Amygdala (tissue), 56 donors: ENCODE measurements around the gene SPTB.
"Not testable (repeated sequence)": the region's sequence is repeated elsewhere in the genome, so short reads cannot be mapped to it uniquely, and the experiment has no call there.

Experiments used
- DNase-seq, 56 donors: peaks; one replicate each; lab custom pipeline; 2025; lab: John Stamatoyannopoulos, UW

Gene SPTB

DNA sequence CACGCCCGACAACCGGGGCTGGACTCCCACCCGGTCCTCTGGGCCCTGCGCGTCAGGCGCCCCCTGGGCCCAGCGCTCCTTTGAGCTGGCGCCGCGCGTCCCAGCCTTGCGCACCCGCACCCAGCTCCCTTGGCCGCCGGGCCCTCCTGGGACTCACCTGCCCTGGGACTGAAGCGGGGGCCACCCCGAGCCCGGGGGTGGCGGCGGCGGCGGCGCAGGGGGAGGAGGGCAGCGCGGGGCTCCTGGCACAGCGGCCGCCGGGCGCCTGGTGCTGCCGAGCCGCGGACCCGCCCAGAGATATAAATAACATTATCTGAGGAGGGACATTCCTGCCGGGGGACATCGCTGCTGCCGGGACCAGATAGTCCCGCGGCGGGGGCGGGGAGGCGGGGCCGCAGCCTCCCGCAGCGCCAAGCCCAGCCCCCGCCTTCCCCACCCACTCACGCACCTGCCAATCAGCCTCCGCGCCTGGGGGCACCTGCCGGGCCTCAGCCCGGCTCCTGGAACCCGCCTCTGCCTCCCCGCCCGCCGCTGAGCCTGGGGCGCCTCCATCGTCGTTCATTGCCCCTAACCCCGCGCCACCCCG is at the start of gene SPTB:
SPTB (minus strand) TSS at position 273 of the 586 bp plus-strand sequence. CDS start 56,813 bp downstream, outside the sequence.
- peak in 27 of 56 donors; percentile 3 to 64 (median 32) for DNase-seq

DNA sequence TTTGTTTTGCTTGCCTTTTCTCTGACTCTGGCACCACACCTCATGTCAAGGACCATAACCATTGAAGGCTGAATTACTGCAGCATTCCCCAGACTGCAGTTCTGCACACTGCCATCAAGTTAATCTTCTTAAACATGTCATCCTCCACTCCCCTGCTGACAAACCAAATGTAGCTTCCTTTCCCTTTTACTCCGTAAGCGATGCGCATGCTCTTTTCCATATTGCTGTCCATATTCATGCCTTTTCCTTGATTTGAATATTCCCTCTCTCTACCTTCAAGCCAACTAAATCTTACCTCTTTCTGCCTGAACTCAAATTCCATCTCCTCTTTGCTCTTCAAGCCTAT is 49.3 kb upstream of the SPTB start:
- no peak for DNase-seq

GRCh38 chr14:64928239-64929013 is 48.7 kb upstream of the SPTB start:
- no peak for DNase-seq

- no peak for DNase-seq
Measured at GRCh38 chr14:64927031-64927430, 47.3 kb upstream of the SPTB start.

DNA sequence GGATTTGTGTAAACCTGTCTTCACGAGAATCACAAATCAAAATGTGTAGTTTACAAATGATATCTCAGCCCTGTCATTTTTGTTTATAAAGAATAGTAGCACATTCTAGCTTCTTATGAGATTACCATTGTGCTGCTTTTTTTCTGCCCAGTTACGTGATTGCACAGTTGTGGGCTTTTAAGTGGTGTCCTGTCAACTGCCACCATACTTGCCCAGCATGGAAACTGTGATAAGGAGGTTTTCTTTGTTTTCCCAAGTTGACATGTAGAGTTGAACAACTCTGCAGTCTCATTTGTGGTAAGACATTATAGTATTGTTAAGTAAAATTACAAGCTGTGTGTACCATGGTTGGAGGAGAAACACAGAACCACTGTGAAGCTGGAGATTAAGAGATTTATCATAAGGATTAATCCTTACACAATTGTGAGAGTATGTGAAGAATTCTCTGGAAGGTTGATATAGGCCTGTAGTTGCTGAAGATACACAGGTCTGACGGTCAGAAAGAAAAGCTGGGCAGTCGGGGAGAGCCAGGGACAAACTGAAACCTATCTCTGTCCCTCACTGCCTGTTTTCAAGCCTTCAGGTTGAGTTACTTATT is 46.8 kb upstream of the SPTB start:
- DNase-seq: no peak

DNA sequence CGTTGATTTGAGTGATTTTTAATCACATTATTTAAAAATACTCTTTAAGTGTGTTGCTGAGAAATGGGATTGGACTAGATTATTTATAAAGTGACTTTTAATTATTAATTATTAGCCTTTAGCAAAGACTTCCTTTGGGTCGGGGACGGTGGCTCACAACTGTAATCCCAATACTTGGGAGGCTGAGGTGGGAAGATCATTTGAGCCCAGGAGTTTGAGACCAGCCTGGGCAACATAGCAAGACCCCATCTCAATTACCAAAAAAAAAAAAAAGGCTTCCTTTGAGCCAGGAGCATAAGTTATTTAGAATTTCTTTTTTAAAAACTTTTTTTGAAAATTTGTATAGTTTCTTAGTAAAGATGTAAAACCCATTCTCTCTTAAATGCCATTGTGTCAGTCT is 43.3 kb upstream of the SPTB start:
- DNase-seq: no peak

DNA sequence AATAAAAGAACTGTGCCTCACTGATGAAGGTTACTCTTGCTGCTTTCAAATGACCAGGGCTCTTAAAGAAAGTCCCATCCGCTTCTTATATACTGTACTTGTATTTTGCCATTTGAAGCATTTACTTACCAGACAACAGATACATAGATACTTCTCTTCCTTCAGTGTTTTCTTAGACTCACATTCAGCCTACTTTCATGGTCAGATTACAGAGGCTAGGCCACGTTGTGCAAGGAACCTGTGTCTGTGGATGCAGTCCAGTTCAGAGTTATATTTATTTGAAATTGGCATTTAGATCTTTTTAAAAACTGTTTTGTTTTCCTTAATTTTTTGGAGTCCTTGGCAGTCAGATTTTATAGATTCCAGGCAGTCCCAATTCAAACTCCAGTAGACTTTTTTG is 40.8 kb upstream of the SPTB start:
- DNase-seq: no peak

GRCh38 chr14:64919618-64920017 is 39.9 kb upstream of the SPTB start:
- DNase-seq: no peak

DNA sequence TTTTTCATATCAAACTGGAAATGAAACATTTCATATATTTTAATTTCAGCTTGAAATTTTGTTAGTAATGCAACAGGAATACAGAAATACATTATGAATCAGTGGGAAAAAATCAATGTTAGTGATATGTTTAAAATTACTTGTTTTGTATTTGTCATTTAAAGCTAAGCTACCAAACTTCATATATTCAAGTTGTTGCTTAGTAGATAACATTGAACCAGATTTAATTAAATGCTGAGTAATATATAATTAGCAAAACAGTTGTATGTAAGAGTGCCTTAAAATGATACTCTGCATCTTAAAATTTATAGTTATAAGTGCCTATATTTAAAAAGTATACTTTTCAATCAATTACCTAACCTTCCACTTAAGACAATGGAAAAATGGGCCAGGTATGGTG is 39.5 kb upstream of the SPTB start:
- DNase-seq: no peak

- no peak for DNase-seq
Measured at GRCh38 chr14:64918216-64918615, 38.5 kb upstream of the SPTB start.

DNA sequence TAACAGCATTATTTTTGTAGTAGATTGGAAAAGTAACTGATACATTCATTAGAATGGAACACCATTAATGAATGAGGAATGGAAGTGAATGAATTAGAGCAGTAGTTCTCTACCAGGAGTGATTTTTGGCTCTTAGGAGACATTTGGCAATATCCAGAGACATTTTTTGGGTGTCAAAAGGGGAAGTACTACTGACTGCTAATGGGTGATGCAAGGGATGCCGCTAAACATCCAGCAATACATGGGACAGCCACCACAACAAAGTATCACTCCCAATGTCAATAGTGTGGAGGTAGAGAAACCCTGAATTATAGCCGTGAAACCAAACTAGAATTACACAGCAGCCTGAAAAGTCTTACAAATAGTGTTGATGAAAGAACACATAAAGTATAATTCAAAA is 36.1 kb upstream of the SPTB start:
- DNase-seq: no peak

- DNase-seq: no peak
Measured at GRCh38 chr14:64915029-64915424, 35.3 kb upstream of the SPTB start.

- DNase-seq: peak; percentile 74 to 98 (median 94)
Measured at GRCh38 chr14:64914237-64915028, 34.7 kb upstream of the SPTB start, which contains the start of gene CHURC1. TSS of gene CHURC1 (plus strand) at chr14:64914455. CDS start at chr14:64914496, 41 bp downstream.

DNA sequence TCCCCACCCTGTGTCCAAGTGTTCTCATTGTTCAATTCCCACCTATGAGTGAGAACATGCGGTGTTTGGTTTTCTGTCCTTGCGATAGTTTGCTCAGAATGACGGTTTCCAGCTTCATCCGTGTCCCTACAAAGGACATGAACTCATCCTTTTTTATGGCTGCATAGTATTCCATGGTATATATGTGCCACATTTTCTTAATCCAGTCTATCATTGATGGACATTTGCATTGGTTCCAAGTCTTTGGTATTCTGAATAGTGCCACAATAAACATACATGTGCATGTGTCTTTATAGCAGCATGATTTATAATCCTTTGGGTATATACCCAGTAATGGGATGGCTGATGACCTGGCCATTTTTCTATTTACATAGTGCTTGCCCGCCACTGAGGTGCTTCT is 33.8 kb upstream of the SPTB start:
- DNase-seq: not testable (repeated sequence)

GRCh38 chr14:64912261-64912660 is 32.6 kb upstream of the SPTB start:
- no peak for DNase-seq

- no peak for DNase-seq
Measured at GRCh38 chr14:64910847-64911495, 31.3 kb upstream of the SPTB start.

- no peak for DNase-seq
Measured at GRCh38 chr14:64906022-64906421, 26.3 kb upstream of the SPTB start.

GRCh38 chr14:64899958-64900357 is 20.3 kb upstream of the SPTB start:
- no peak for DNase-seq

GRCh38 chr14:64891839-64892375 is 12.2 kb upstream of the SPTB start:
- DNase-seq: peak in 5 of 56 donors; percentile 5 to 49 (median 33)

DNA sequence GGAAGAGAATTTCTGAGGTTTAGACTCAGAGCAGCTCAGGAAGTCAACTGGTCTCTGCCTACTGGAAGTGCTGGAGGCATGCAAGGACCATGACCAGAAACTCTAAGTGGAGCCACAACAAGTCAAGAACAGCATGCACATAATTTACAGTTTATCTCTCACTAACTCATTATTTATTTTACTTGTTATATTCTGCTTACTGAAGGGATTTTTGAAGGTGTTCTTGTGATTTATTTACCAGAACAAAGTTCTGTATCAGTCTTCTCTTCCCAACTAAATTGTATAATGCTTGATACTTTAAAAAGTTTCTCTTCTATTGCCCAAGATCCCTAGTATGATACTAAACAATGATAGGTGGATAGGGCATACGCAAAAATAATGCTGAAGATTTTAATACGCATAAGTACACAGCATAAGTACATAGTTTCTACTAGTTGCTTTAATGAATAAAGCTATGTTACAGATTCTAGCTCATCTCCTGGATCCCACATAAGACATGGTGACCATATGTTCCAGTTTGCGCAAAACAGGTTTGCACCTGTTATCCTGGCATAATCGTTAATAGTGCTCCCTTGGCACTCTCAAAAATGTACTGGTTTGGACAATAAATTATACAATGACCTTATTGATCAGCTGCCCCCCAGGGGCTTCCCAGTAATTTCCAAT is 11.6 kb upstream of the SPTB start:
- no peak for DNase-seq
